NCI-H1694 (cell line): ENCODE measurements around the gene MAP4K4.

ENCODE experiments used
- DNase-seq: peaks from one replicate; lab custom pipeline; 2025; lab: John Stamatoyannopoulos, UW

Gene MAP4K4

GRCh38 chr2:101790857-101791256 lies 93.3 kb downstream of the MAP4K4 start:
- peak; percentile 77 for DNase-seq

GRCh38 chr2:101792208-101792607 lies 94.7 kb downstream of the MAP4K4 start:
- DNase-seq = no peak

GRCh38 chr2:101793277-101793969 lies 95.9 kb downstream of the MAP4K4 start:
- peak; percentile 76 for DNase-seq

- no peak for DNase-seq
These were observed 96.6 kb downstream of the MAP4K4 start for GRCh38 chr2:101794141-101794540.

- no peak for DNase-seq
These were observed 97.5 kb downstream of the MAP4K4 start for GRCh38 chr2:101795033-101795432.

- DNase-seq = no peak
These were observed 99.5 kb downstream of the MAP4K4 start for GRCh38 chr2:101796825-101797600.

GRCh38 chr2:101801496-101801895 lies 104.0 kb downstream of the MAP4K4 start:
- DNase-seq = no peak

GRCh38 chr2:101802329-101802728 lies 104.8 kb downstream of the MAP4K4 start:
- DNase-seq = no peak

GRCh38 chr2:101803128-101803527 lies 105.6 kb downstream of the MAP4K4 start:
- no peak for DNase-seq

- peak; percentile 82 for DNase-seq
These were observed 106.6 kb downstream of the MAP4K4 start for GRCh38 chr2:101803945-101804696.

- DNase-seq = peak; percentile 22
These were observed 107.9 kb downstream of the MAP4K4 start for GRCh38 chr2:101805152-101806088.

- no peak for DNase-seq
These were observed 108.6 kb downstream of the MAP4K4 start for GRCh38 chr2:101806123-101806522.

GRCh38 chr2:101806701-101807100 lies 109.2 kb downstream of the MAP4K4 start:
- DNase-seq = no peak

- no peak for DNase-seq
These were observed 109.7 kb downstream of the MAP4K4 start for GRCh38 chr2:101807242-101807641.

GRCh38 chr2:101808006-101808562 lies 110.6 kb downstream of the MAP4K4 start:
- no peak for DNase-seq

GRCh38 chr2:101809698-101810097 lies 112.2 kb downstream of the MAP4K4 start:
- DNase-seq = no peak

- DNase-seq = peak; percentile 73
These were observed 113.9 kb downstream of the MAP4K4 start for GRCh38 chr2:101811226-101812015.

- DNase-seq = no peak
These were observed 114.7 kb downstream of the MAP4K4 start for GRCh38 chr2:101812226-101812625.

GRCh38 chr2:101814752-101815151 lies 117.2 kb downstream of the MAP4K4 start:
- DNase-seq = no peak

GRCh38 chr2:101815154-101815553 lies 117.6 kb downstream of the MAP4K4 start:
- no peak for DNase-seq
